SK-N-SH treated with all-trans-retinoic acid at 6 μM for 48 hours (cell line): ENCODE measurements around the gene NSFL1C.

ENCODE experiments used
- ATAC-seq: fragments of 200-7000 bp; cut with Tn5 transposase; 3 replicates; pipeline ENCODE4 v1.9.1; 2020; ENCODE audit warnings: mild to moderate bottlenecking, moderate library complexity
- ARNTL ChIP-seq: fragments of 450-650 bp; formaldehyde crosslinking; IDR thresholded peaks from 2 replicates; pipeline ENCODE4 v1.5.0; 2020; ENCODE audit warnings: low read depth, mild to moderate bottlenecking, moderate library complexity, borderline replicate concordance
- BACH2 ChIP-seq: fragments of 250-450 bp; sonication (Bioruptor Pico); IDR thresholded peaks from 2 replicates; pipeline ENCODE4 v1.9.0; 2021; ENCODE audit warnings: mild to moderate bottlenecking, borderline replicate concordance
- CREB5 ChIP-seq: fragments of 250-450 bp; sonication (Bioruptor Pico); IDR thresholded peaks from 2 replicates; pipeline ENCODE4 v1.5.1; 2020; ENCODE audit warnings: low read depth, mild to moderate bottlenecking, moderate library complexity
- CSDC2 ChIP-seq: fragments of 250-450 bp; sonication (Bioruptor Pico); IDR thresholded peaks from 2 replicates; pipeline ENCODE4 v1.5.0; 2020; ENCODE audit warnings: mild to moderate bottlenecking, moderate library complexity
- CSRNP3 ChIP-seq: fragments of 250-450 bp; sonication (Bioruptor Pico); IDR thresholded peaks from 2 replicates; pipeline ENCODE4 v1.5.1; 2021; ENCODE audit warnings: mild to moderate bottlenecking, moderate library complexity
- ESRRG ChIP-seq: fragments of 250-450 bp; sonication (Bioruptor Pico); IDR thresholded peaks from 2 replicates; pipeline ENCODE4 v1.6.1; 2021; ENCODE audit warnings: mild to moderate bottlenecking
- GLIS3 ChIP-seq: fragments of 250-450 bp; sonication (Bioruptor Pico); IDR thresholded peaks from 2 replicates; pipeline ENCODE4 v1.5.0; 2020; ENCODE audit warnings: mild to moderate bottlenecking, moderate library complexity
- ISL1 ChIP-seq: fragments of 250-450 bp; sonication (Bioruptor Pico); IDR thresholded peaks from 2 replicates; pipeline ENCODE4 v2.1.2; 2022; ENCODE audit warnings: mild to moderate bottlenecking, moderate library complexity
- OSR1 ChIP-seq: fragments of 250-450 bp; sonication (Bioruptor Pico); IDR thresholded peaks from 2 replicates; pipeline ENCODE4 v1.8.0; 2022; ENCODE audit warnings: moderate library complexity, mild to moderate bottlenecking, inconsistent platforms
- PATZ1 ChIP-seq: fragments of 250-450 bp; sonication (Bioruptor Pico); IDR thresholded peaks from 2 replicates; pipeline ENCODE4 v1.8.0; 2020; ENCODE audit warnings: mild to moderate bottlenecking, moderate library complexity, borderline replicate concordance
- POU6F1 ChIP-seq: fragments of 250-450 bp; sonication (Bioruptor Pico); IDR thresholded peaks from 2 replicates; pipeline ENCODE4 v1.8.0; 2021; ENCODE audit warnings: low read depth, mild to moderate bottlenecking, moderate library complexity, borderline replicate concordance
- PPARA ChIP-seq: fragments of 250-450 bp; sonication (Bioruptor Pico); IDR thresholded peaks from 2 replicates; pipeline ENCODE4 v1.5.0; 2020; ENCODE audit warnings: mild to moderate bottlenecking, borderline replicate concordance
- RARB ChIP-seq: fragments of 250-450 bp; sonication (Bioruptor Pico); IDR thresholded peaks from 2 replicates; pipeline ENCODE4 v1.8.0; 2021; ENCODE audit warnings: mild to moderate bottlenecking, moderate library complexity
- SNAI2 ChIP-seq: fragments of 250-450 bp; sonication (Bioruptor Pico); IDR thresholded peaks from 2 replicates; pipeline ENCODE4 v1.5.0; 2020; ENCODE audit warnings: mild to moderate bottlenecking, moderate library complexity
- TCF4 ChIP-seq: fragments of 250-450 bp; sonication (Bioruptor Pico); IDR thresholded peaks from 2 replicates; pipeline ENCODE4 v1.8.0; 2021; ENCODE audit warnings: mild to moderate bottlenecking, moderate library complexity, borderline replicate concordance
- TOX ChIP-seq: fragments of 250-450 bp; sonication (Bioruptor Pico); IDR thresholded peaks from 2 replicates; pipeline ENCODE4 v1.8.0; 2021; ENCODE audit warnings: mild to moderate bottlenecking, moderate library complexity, borderline replicate concordance
- TSHZ2 ChIP-seq: fragments of 250-450 bp; sonication (Bioruptor Pico); IDR thresholded peaks from 2 replicates; pipeline ENCODE4 v1.5.0; 2020; ENCODE audit warnings: mild to moderate bottlenecking, moderate library complexity
- ZC3H10 ChIP-seq: fragments of 250-450 bp; sonication (Bioruptor Pico); IDR thresholded peaks from 2 replicates; pipeline ENCODE4 v1.5.1; 2021; ENCODE audit warnings: mild to moderate bottlenecking, moderate library complexity
- ZFP3 ChIP-seq: fragments of 250-450 bp; sonication (Bioruptor Pico); IDR thresholded peaks from 2 replicates; pipeline ENCODE4 v1.5.0; 2020; ENCODE audit warnings: mild to moderate bottlenecking, moderate library complexity
- ZFP30 ChIP-seq: fragments of 450-650 bp; formaldehyde crosslinking; IDR thresholded peaks from 2 replicates; pipeline ENCODE4 v1.5.0; 2022; ENCODE audit warnings: mild to moderate bottlenecking, moderate library complexity
- ZNF565 ChIP-seq: fragments of 450-650 bp; formaldehyde crosslinking; conservative IDR thresholded peaks from 2 replicates; pipeline ENCODE4 v1.5.0; 2020; ENCODE audit warnings: low read depth, mild to moderate bottlenecking, moderate library complexity
- ZNF70 ChIP-seq: fragments of 450-650 bp; formaldehyde crosslinking; IDR thresholded peaks from 2 replicates; pipeline ENCODE4 v1.5.0; 2020; ENCODE audit warnings: mild to moderate bottlenecking, moderate library complexity

Gene NSFL1C

GRCh38 chr20:1443085-1443484 is 23.6 kb downstream of the NSFL1C start:
- no peak for TF ChIP-seq ZFP30 (CRISPR knock-in tag)
- no peak for TF ChIP-seq RARB (CRISPR knock-in tag)
- TF ChIP-seq TOX (CRISPR knock-in tag), result no peak
- no peak for TF ChIP-seq PPARA (CRISPR knock-in tag)
- no peak for TF ChIP-seq BACH2 (CRISPR knock-in tag)
- no peak for TF ChIP-seq PATZ1 (CRISPR knock-in tag)
- TF ChIP-seq POU6F1 (CRISPR knock-in tag), result no peak
- TF ChIP-seq ZNF565, result no peak
- TF ChIP-seq CREB5 (CRISPR knock-in tag), result no peak
- TF ChIP-seq ZC3H10 (CRISPR knock-in tag), result no peak
- TF ChIP-seq SNAI2 (CRISPR knock-in tag), result no peak
- TF ChIP-seq ZNF70 (CRISPR knock-in tag), result no peak
- no peak for TF ChIP-seq CSRNP3 (CRISPR knock-in tag)
- no peak for TF ChIP-seq ESRRG
- TF ChIP-seq ARNTL (CRISPR knock-in tag), result no peak
- TF ChIP-seq ISL1, result no peak
- no peak for TF ChIP-seq CSDC2 (CRISPR knock-in tag)
- no peak for TF ChIP-seq OSR1
- no peak for TF ChIP-seq GLIS3
- TF ChIP-seq ZFP3 (CRISPR knock-in tag), result no peak
- no peak for ATAC-seq

- no peak for ATAC-seq
- no peak for TF ChIP-seq TSHZ2 (CRISPR knock-in tag)
Measured at GRCh38 chr20:1442304-1442703, 24.3 kb downstream of the NSFL1C start.

GRCh38 chr20:1441133-1441532 is 25.5 kb downstream of the NSFL1C start:
- no peak for ATAC-seq
- TF ChIP-seq TCF4, result no peak
- TF ChIP-seq PPARA (CRISPR knock-in tag), result no peak
- no peak for TF ChIP-seq PATZ1 (CRISPR knock-in tag)
- TF ChIP-seq, all 23 proteins: peak for 0
